Thoracic aorta (tissue), 2 donors: ENCODE measurements around the gene DUS3L. TPM values are rescaled to one million over a fixed set of nuclear protein-coding genes. Genes with fewer than 3 reads are reported as not detected.

Experiments
- ATAC-seq: fragments of 150-250 bp; one replicate; pipeline ENCODE4 v1.8.0; 2017; ENCODE audit warnings: low read depth; ENCODE audit not compliant: insufficient number of reproducible peaks, low FRiP score
- DNase-seq: peaks from one replicate; pipeline ENCODE4 v3.0.0-alpha.2; 2020; ENCODE audit warnings: low spot score
- H3K27ac ChIP-seq, 2 donors: fragments of 200-600 bp; sonication (generic); 1 replicate in 1 of 2; 2 replicates in 1 of 2; pipeline ENCODE4 v1.5.1; 2016; ENCODE audit warnings: mild to moderate bottlenecking in 2 of 2, moderate library complexity in 2 of 2
- H3K27me3 ChIP-seq: fragments of 200-600 bp; sonication (generic); replicated peaks from 2 replicates; pipeline ENCODE4 v1.6.0; 2016; ENCODE audit warnings: mild to moderate bottlenecking; ENCODE audit not compliant: insufficient read depth
- H3K36me3 ChIP-seq: fragments of 200-600 bp; sonication (generic); one replicate; pipeline ENCODE4 v1.5.1; 2016
- H3K4me1 ChIP-seq, 2 donors: fragments of 200-600 bp; sonication (generic); 1 replicate in 1 of 2; 2 replicates in 1 of 2; pipeline versions ENCODE4 v1.5.1 to v1.6.0; 2016; ENCODE audit warnings: low read depth in 2 of 2, mild to moderate bottlenecking in 1 of 2; ENCODE audit not compliant: control insufficient read depth in 1 of 2
- H3K4me3 ChIP-seq: fragments of 200-600 bp; sonication (generic); 2 replicates; pipeline ENCODE4 v1.5.1; 2016; ENCODE audit warnings: mild to moderate bottlenecking
- H3K9me3 ChIP-seq: fragments of 200-600 bp; sonication (generic); 2 replicates; pipeline ENCODE4 v1.5.1; 2016
- total RNA-seq, 2 donors: library from RNA; depleted of rRNA; stranded (reverse); fragments of >200 nt; gene quantifications; one replicate each; pipeline versions ENCODE4 v1.1.0 to v1.2.3, GENCODE V29; 2016
- TF ChIP-seq, protein P1 (sequence below): fragments of 200-600 bp; sonication (generic); IDR thresholded peaks from one replicate; pipeline ENCODE4 v1.5.1; 2019; ENCODE audit warnings: antibody characterized with exemption

DUS3L gene, protein sequence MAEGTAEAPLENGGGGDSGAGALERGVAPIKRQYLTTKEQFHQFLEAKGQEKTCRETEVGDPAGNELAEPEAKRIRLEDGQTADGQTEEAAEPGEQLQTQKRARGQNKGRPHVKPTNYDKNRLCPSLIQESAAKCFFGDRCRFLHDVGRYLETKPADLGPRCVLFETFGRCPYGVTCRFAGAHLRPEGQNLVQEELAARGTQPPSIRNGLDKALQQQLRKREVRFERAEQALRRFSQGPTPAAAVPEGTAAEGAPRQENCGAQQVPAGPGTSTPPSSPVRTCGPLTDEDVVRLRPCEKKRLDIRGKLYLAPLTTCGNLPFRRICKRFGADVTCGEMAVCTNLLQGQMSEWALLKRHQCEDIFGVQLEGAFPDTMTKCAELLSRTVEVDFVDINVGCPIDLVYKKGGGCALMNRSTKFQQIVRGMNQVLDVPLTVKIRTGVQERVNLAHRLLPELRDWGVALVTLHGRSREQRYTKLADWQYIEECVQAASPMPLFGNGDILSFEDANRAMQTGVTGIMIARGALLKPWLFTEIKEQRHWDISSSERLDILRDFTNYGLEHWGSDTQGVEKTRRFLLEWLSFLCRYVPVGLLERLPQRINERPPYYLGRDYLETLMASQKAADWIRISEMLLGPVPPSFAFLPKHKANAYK
- total RNA-seq = 10 to 100 TPM; 16.2 to 33.9 TPM

DNA sequence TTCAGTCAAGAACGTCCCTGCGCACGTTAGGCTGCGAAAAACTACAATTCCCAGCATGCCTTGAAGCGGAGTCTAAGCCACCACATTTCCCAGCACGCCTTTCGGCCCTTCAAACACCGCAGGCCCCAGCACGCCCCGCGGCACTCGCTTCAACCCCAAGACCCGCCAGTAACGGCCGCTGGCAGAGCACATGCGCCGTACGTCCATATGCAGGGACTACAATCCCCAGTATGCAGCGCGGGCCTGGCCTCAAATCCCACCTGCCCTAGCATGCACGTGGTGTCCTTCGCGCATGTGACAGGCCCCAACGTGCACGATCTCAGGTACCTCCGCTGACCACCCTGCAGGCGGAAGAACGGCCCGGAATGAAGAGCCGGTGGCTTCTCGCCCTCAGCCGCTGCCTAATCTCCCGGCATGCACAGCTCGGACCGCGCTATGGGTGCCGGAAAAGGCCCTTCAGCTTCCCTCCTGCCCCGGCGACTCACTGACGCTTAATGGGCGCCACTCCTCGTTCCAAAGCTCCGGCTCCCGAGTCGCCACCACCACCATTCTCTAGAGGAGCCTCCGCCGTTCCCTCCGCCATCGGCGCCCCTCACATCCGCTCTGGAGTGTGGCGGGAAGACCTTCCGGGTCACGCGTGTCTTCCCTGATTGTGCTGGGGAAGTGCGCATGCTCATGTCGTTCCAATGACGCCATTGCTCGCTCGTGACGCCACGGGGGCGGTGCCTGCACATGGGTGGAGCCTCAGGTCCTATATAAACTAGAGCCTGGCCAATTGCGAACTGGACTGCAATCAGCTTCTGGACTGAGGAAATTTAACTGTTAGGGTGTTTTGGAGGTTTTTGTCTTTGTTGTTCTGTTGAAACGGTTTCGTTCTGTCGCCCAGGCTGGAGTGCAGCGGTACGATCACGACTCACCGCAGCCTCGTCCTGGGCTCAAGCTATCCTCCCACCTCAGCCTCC, at the start of gene DUS3L:
DUS3L (minus strand) TSS at position 605 of the 962 bp plus-strand sequence; CDS start at position 583, 22 bp downstream.
- Histone ChIP-seq H3K27ac (peak within 1 kb of the TSS; percentile 89 to 93), H3K27me3 (no peaks in the 10 kb centered on the region), H3K36me3 (peaks cover 29% of the 10 kb centered on the region), H3K4me1 (peaks cover 5 to 6% of the 10 kb centered on the region in 2 donors), H3K9me3 (no peaks in the 10 kb centered on the region), H3K4me3 (peak within 1 kb of the TSS; percentile 81)
- ATAC-seq = peak; percentile 88
- TF ChIP-seq, protein P1, sequence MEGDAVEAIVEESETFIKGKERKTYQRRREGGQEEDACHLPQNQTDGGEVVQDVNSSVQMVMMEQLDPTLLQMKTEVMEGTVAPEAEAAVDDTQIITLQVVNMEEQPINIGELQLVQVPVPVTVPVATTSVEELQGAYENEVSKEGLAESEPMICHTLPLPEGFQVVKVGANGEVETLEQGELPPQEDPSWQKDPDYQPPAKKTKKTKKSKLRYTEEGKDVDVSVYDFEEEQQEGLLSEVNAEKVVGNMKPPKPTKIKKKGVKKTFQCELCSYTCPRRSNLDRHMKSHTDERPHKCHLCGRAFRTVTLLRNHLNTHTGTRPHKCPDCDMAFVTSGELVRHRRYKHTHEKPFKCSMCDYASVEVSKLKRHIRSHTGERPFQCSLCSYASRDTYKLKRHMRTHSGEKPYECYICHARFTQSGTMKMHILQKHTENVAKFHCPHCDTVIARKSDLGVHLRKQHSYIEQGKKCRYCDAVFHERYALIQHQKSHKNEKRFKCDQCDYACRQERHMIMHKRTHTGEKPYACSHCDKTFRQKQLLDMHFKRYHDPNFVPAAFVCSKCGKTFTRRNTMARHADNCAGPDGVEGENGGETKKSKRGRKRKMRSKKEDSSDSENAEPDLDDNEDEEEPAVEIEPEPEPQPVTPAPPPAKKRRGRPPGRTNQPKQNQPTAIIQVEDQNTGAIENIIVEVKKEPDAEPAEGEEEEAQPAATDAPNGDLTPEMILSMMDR = no peak
- DNase-seq = peak; percentile 90

DNA sequence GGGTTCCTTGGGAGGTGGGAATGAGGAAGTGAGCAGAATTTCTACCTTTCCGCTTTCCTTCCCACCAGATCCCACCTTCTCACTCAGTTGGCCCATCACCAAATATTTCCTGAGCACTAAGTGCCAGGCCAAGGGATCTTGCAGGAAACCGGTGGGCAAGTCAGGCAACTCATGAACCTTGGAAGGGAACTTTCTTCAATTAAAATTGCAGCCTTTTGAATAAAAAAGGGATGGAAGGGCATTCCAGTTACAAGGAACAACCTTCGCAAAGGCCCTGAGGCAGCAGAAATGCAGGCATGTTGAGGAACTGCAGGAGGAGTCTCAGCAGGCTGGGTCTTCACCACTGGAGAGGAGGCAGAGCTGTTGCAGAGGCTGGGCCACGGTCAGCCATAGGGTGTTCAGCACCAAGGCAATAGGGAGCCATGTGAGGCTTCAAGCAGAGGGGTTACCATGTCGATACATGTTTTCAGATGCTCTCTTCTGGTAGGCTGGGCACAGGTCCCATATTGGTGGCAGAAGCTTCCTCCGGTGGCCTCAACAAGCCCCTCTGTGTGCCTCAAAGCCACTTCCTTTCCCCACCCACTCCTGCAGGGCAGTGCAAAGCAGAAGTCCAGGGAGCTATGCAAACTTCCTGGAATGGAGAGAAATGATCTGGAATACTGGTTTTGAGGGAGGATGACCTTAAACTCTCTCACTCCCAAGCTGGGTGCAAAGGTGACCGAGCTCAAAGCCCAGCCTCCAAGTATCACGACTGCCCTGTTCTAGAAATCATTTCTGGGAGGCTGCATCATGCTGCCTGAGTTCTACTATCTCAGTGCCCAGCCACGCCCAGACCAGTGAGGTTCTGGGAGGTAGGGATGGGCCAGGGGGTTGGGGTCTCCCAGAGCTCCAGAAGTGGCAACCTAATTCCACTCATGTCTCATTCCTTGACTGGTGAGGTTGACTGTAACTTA, 48.4 kb upstream of the DUS3L start, which contains the start of gene FUT6:
FUT6 (minus strand) TSS at position 638 of the 953 bp plus-strand sequence. CDS start 7,135 bp downstream, outside the sequence.
- no peaks in the 10 kb centered on the region for H3K4me1 ChIP-seq
- ATAC-seq (no peak), DNase-seq (no peak)
- H3K27me3 ChIP-seq = no peaks in the 10 kb centered on the region
- no peaks in the 10 kb centered on the region for H3K36me3 ChIP-seq
- H3K4me3 ChIP-seq = no peak within 1 kb of the TSS
- no peaks in the 10 kb centered on the region for H3K9me3 ChIP-seq
- TF ChIP-seq, protein P1 = no peak
- H3K27ac ChIP-seq = no peak within 1 kb of the TSS

DNA sequence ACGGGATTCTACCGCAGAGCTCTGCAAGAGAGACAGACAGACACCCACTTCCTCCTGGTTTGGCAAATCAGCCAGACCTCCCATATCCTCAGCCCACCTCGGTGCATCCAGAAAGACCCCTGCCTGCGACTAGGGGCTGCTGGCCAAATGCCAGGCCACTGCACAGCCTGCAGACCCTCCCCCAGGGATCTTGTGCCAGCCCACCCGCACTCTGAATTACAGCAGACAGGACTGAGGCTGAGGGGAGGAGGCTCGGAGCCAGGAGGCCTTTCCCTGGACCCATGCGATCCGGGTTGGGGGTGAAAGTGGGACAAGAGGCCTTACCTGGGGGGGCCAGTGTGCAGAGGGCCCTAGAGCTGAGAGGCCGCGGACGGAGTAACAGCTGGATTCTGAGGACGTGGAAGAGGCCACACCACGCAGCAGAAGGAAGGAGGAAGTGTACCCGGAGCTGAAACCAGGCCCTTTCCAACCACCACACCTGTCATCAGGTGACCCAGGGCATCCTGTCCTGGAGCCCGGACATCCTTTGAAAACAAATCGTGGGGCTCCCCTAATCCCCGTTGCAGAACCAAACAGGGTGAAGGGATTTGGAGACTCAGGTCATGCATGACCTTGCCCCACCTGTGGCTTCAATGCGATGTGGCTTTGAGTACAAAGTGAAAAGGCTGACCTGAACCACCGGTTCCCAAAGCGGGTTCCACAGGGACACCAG, 47.5 kb upstream of the DUS3L start:
- no peaks in the 10 kb centered on the region for H3K36me3 ChIP-seq
- TF ChIP-seq, protein P1 = no peak

DNA sequence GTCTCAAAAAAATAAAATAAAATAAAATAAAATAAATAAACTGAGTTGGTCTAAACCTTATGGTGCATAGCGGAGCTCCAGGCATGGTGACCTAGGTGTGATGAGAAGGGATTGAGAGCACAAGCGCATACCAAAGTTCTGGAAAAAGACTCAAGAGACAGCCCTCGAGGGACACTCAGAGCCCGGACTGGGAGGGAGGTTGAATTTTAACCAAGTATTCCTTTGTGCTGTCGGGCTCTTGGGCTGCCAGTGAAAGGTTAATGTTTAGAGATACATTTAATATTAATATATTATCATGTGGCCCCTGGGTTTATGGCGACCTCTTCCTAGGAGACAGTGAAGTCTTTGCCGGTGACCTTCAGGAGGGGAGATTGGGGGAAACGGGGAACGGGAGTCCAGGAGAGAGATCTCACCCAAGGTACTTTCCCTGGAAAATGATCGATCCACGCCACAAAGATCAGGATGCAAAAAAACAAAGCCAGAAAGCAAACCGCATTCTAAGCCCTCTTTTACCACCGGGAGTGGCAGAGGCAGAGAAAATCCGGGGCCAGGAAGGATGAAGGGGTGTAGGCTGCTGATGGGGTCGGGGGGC, 46.9 kb upstream of the DUS3L start:
- H3K27me3 ChIP-seq = no peaks in the 10 kb centered on the region
- H3K4me1 ChIP-seq = no peaks in the 10 kb centered on the region
- TF ChIP-seq, protein P1 = no peak
- H3K4me3 ChIP-seq = no peak overlapping the region
- H3K27ac ChIP-seq = no peak overlapping the region
- no peaks in the 10 kb centered on the region for H3K36me3 ChIP-seq
- H3K9me3 ChIP-seq = no peaks in the 10 kb centered on the region
- no peak for ATAC-seq
- no peak for DNase-seq

More for the DNA sequence above, 47.5 kb upstream of the DUS3L start:
- Histone ChIP-seq H3K9me3 (no peaks in the 10 kb centered on the region), H3K4me3 (no peak overlapping the region), H3K27me3 (no peaks in the 10 kb centered on the region), H3K27ac (no peak overlapping the region), H3K4me1 (no peaks in the 10 kb centered on the region)
- no peak for DNase-seq
- ATAC-seq = no peak
